HUES64 (cell line): ENCODE measurements around the gene KHDRBS2.
"Not testable (repeated sequence)": the region's sequence is repeated elsewhere in the genome, so short reads cannot be mapped to it uniquely, and the experiment has no call there.

Experiments used
- H3K27ac ChIP-seq: 2 replicates; pipeline ENCODE4 v1.7.0; 2013; ENCODE audit warnings: low read depth, low read length, inconsistent platforms
- H3K27me3 ChIP-seq: 2 replicates; pipeline ENCODE4 v1.6.1; 2013; ENCODE audit warnings: mild to moderate bottlenecking, low read length; ENCODE audit not compliant: insufficient read depth
- H3K36me3 ChIP-seq: 2 replicates; pipeline ENCODE4 v1.6.1; 2013; ENCODE audit warnings: mild to moderate bottlenecking, low read length; ENCODE audit not compliant: insufficient read depth
- H3K4me1 ChIP-seq: 2 replicates; pipeline ENCODE4 v1.6.1; 2013; ENCODE audit warnings: mild to moderate bottlenecking, low read length, moderate library complexity; ENCODE audit not compliant: insufficient read depth
- H3K4me3 ChIP-seq: 2 replicates; pipeline ENCODE4 v1.5.1; 2013; ENCODE audit warnings: mild to moderate bottlenecking, low read length, moderate library complexity
- H3K9ac ChIP-seq: 2 replicates; pipeline ENCODE4 v1.6.1; 2013; ENCODE audit warnings: mild to moderate bottlenecking, low read depth, low read length
- H3K9me3 ChIP-seq: 2 replicates; pipeline ENCODE4 v1.6.1; 2013; ENCODE audit warnings: low read depth, low read length; ENCODE audit not compliant: insufficient read depth
- WGBS: fragments of 150-250, 120-280 bp; methylation state at CpG from one replicate; pipeline ENCODE4 v1.1.7; 2013; ENCODE audit warnings: missing lambda C conversion rate; 5-methylcytosine and 5-hydroxymethylcytosine counted together

Gene KHDRBS2

GRCh38 chr6:61867635-61868034, 418.4 kb downstream of the KHDRBS2 start:
- Histone ChIP-seq H3K36me3 (no peaks in the 10 kb centered on the region), H3K9ac (no peak overlapping the region), H3K27me3 (no peaks in the 10 kb centered on the region), H3K4me3 (no peak overlapping the region), H3K4me1 (no peaks in the 10 kb centered on the region), H3K9me3 (no peaks in the 10 kb centered on the region), H3K27ac (no peak overlapping the region)
- WGBS = 96% methylated on average over 4 of the region's 4 CpGs

- Histone ChIP-seq H3K4me3 (no peak overlapping the region), H3K36me3 (no peaks in the 10 kb centered on the region), H3K9me3 (peaks cover 12% of the 10 kb centered on the region), H3K9ac (no peak overlapping the region), H3K4me1 (peaks cover 6% of the 10 kb centered on the region; the same call in 1 of the 2 replicates), H3K27me3 (no peaks in the 10 kb centered on the region), H3K27ac (no peak overlapping the region)
- WGBS = 100% methylated on average over 3 of the region's 3 CpGs
These were observed 428.5 kb downstream of the KHDRBS2 start for GRCh38 chr6:61857541-61857940.

DNA sequence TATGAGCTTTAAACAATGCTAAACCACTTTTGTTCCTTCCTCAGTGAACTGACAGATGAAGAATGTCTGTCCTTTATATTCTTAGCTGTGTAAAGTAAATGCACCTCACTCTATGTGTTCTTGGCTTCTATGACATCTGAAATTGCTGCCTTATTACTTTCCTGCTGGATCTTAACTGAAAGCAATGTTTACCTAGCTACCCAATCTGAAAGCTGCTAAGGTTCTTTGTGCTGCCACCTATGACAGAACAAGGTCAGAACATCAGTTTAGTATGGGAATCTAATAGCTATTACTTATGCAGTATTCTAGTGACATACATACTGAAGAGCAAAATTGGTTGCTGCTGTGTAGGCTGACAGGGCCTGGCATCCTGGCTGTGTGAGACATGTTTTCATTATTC, 444.1 kb downstream of the KHDRBS2 start:
- Histone ChIP-seq H3K27me3 (no peaks in the 10 kb centered on the region), H3K4me1 (no peaks in the 10 kb centered on the region), H3K9ac (no peak overlapping the region), H3K36me3 (no peaks in the 10 kb centered on the region), H3K4me3 (no peak overlapping the region), H3K27ac (no peak overlapping the region), H3K9me3 (no peaks in the 10 kb centered on the region)

DNA sequence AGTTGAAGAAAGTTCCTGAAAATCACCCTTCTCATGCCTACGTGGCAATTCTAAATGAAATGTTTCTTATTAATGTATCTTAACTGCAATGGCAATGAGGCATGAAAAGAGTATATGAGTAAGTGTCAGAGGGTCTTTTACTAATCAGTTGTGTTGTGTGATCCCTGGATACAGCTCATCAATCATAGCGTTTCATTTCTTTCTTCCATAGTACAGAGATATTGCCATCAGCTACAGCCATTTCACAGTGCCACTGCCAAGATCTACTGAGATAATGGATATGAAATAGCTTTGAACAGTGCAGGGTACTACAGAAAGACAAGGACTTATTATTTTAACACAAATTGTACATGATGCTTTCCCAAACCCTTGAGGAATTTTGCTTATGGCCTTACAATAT, 450.8 kb downstream of the KHDRBS2 start:
- H3K4me3 ChIP-seq = no peak overlapping the region
- no peaks in the 10 kb centered on the region for H3K9me3 ChIP-seq
- peaks cover 14% of the 10 kb centered on the region; the same call in 1 of the 2 replicates for H3K4me1 ChIP-seq
- H3K27ac ChIP-seq = no peak overlapping the region
- no CpG with 5 or more reads among the region's 2 CpGs for WGBS
- no peaks in the 10 kb centered on the region for H3K27me3 ChIP-seq
- H3K36me3 ChIP-seq = no peaks in the 10 kb centered on the region
- H3K9ac ChIP-seq = no peak overlapping the region

DNA sequence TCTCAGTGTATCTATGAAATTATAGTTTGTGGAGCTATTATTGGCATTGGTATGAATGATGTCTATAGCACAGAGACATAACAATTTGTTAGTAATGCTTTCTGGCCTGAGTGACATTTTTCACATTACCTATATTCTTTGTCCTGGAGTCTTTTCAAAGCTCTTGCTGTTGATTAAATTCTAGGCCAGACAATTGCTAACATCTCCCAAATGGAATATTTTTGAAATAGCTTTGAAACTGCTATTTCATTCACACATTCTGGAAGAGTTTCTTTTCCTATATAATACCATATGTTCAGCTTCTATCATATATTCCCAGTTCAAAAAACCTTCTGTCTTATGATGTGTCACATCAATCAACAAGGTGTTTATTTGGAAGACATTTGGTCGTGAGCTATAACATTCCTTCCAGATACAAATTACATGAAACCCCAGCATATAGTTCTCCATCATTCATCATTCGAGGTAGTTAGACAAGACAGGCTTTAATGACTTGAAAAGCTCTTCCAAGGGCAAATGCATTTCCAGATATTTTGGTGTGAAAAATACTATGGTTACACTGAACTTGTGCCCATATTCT, 452.8 kb downstream of the KHDRBS2 start:
- 100% methylated on average over 2 of the region's 2 CpGs for WGBS
- H3K9ac ChIP-seq = no peak overlapping the region
- H3K27ac ChIP-seq = no peak overlapping the region
- H3K9me3 ChIP-seq = no peaks in the 10 kb centered on the region
- H3K4me1 ChIP-seq = peaks cover 14% of the 10 kb centered on the region; the same call in 1 of the 2 replicates
- no peak overlapping the region for H3K4me3 ChIP-seq
- no peaks in the 10 kb centered on the region for H3K36me3 ChIP-seq
- no peaks in the 10 kb centered on the region for H3K27me3 ChIP-seq

DNA sequence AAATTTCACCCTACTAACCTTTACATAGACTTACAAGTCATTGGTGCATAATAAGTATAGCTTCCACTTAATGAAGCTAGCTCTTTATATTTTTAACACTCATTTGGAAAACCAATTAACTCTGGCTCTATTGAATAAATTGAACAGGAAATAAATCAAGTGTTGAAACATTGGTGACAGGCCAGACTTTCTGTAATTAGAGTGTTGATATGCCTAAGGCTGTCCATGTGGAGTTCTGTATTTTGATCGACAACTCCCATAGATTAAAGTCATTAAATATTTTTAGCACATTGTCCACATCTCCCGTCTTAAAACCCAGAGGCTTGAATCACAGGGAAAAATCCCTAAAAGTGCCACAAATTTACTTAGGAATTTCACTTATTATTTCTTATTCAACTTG, 468.3 kb downstream of the KHDRBS2 start:
- 94% methylated on average over 2 of the region's 2 CpGs for WGBS
- H3K27ac ChIP-seq = no peak overlapping the region
- no peaks in the 10 kb centered on the region for H3K27me3 ChIP-seq
- H3K4me3 ChIP-seq = no peak overlapping the region
- H3K36me3 ChIP-seq = no peaks in the 10 kb centered on the region
- H3K9me3 ChIP-seq = no peaks in the 10 kb centered on the region
- no peak overlapping the region for H3K9ac ChIP-seq
- no peaks in the 10 kb centered on the region for H3K4me1 ChIP-seq

- no peak overlapping the region for H3K27ac ChIP-seq
- no peaks in the 10 kb centered on the region for H3K36me3 ChIP-seq
- H3K9me3 ChIP-seq = no peaks in the 10 kb centered on the region
- H3K4me1 ChIP-seq = no peaks in the 10 kb centered on the region
- no peak overlapping the region for H3K9ac ChIP-seq
- 60% methylated on average over 3 of the region's 3 CpGs for WGBS
- no peak overlapping the region for H3K4me3 ChIP-seq
- H3K27me3 ChIP-seq = no peaks in the 10 kb centered on the region
These were observed 476.0 kb downstream of the KHDRBS2 start for GRCh38 chr6:61810047-61810446.

DNA sequence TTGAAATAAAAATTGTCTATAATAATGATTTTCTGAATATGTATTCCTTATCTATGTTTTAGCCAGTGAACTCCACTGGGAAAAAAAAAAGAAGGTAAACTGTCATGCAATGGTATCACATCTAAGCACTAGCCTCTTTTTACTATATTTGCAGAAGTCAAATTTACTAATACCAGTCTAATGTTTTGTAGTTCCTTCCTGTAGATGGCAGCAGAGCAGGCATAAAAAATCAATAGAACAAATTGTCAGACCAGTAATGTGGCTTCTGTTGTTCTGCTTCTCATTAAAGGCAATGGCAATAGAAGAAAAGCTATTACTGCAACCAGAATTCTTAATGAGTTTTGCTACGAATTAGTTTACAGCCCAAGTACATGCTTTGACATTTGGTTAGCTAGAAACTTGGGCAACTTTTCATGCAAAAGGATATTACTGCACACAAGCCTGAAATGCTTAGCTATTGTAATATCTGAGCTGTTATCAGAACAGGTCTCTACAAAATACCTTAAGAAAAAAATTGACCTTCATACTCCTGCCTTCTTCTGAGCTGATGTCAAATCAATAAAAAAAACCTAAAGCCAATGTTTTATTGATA, 476.9 kb downstream of the KHDRBS2 start:
- H3K9ac ChIP-seq = no peak overlapping the region
- no peak overlapping the region for H3K27ac ChIP-seq
- H3K36me3 ChIP-seq = no peaks in the 10 kb centered on the region
- H3K9me3 ChIP-seq = no peaks in the 10 kb centered on the region
- WGBS = 35% methylated on average over 1 of the region's 1 CpG
- no peaks in the 10 kb centered on the region for H3K27me3 ChIP-seq
- no peaks in the 10 kb centered on the region for H3K4me1 ChIP-seq
- H3K4me3 ChIP-seq = no peak overlapping the region

- no peaks in the 10 kb centered on the region for H3K4me1 ChIP-seq
- no peaks in the 10 kb centered on the region for H3K36me3 ChIP-seq
- H3K27ac ChIP-seq = no peak overlapping the region
- H3K9me3 ChIP-seq = no peaks in the 10 kb centered on the region
- WGBS = no CpG with 5 or more reads among the region's 1 CpG
- no peak overlapping the region for H3K4me3 ChIP-seq
- no peak overlapping the region for H3K9ac ChIP-seq
- no peaks in the 10 kb centered on the region for H3K27me3 ChIP-seq
These were observed 498.0 kb downstream of the KHDRBS2 start for GRCh38 chr6:61787998-61788397.

- H3K27ac ChIP-seq, H3K9ac ChIP-seq, H3K36me3 ChIP-seq, H3K4me3 ChIP-seq, H3K4me1 ChIP-seq, H3K27me3 ChIP-seq: not testable (repeated sequence)
- 93% methylated on average over 11 of the region's 11 CpGs for WGBS
- peaks cover 18% of the 10 kb centered on the region for H3K9me3 ChIP-seq
These were observed 516.6 kb downstream of the KHDRBS2 start for GRCh38 chr6:61769446-61769845.

DNA sequence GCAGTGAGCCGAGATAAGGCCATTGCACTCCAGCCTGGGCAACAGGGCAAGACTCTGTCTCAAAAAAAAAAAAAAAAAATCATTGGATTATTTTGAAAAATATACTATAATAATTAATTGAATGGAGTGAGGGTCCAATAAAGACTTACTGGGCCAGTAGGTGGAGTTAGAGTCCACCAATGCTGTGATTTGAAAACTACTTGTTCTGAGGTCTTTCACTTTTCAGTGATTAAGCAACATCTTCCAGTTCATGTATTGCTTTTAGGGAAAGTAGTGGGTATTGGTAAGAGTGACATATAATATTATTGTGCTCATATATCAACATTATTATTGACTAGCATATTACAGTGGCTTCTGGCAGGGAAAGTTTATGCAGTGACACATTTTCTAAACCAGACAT, 530.3 kb downstream of the KHDRBS2 start:
- Histone ChIP-seq H3K27ac (no peak overlapping the region), H3K27me3 (no peaks in the 10 kb centered on the region), H3K9me3 (no peaks in the 10 kb centered on the region), H3K9ac (no peak overlapping the region), H3K4me1 (peaks cover 12% of the 10 kb centered on the region), H3K36me3 (no peaks in the 10 kb centered on the region), H3K4me3 (no peak overlapping the region)
- WGBS = 86% methylated on average over 1 of the region's 1 CpG

DNA sequence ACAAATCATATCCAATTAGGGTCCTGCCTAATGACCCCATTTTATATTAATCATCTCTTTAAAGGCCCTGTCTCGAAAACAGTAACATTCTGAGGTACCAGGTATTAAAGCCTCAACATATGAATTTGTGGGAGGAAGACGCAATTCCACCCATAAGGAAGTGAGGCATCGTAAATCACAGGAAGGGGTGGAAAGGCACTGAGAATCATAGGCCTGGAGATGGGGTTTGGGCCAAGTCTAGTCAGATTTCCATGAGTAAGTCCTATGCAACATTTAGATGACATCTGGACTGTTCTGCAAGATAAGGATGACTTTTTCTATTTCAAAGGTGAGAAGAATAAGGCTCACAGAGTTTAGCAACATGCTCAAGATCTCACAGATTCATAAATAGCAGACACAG, 534.0 kb downstream of the KHDRBS2 start:
- Histone ChIP-seq H3K36me3 (no peaks in the 10 kb centered on the region), H3K9ac (no peak overlapping the region), H3K4me1 (peaks cover 3% of the 10 kb centered on the region; the same call in 1 of the 2 replicates), H3K27me3 (no peaks in the 10 kb centered on the region), H3K27ac (no peak overlapping the region), H3K4me3 (no peak overlapping the region), H3K9me3 (no peaks in the 10 kb centered on the region)
- WGBS = 94% methylated on average over 3 of the region's 3 CpGs
